Muscle of leg (tissue), 11 donors: ENCODE results near the gene CHSY1. TPM values are rescaled to one million over a fixed set of nuclear protein-coding genes. Genes with fewer than 3 reads are reported as not detected.

Experiments
- DNase-seq: peaks from one replicate; pipeline ENCODE4 v3.0.0; 2013
- H3K27ac ChIP-seq: one replicate; pipeline ENCODE4 v1.5.1; 2013; ENCODE audit warnings: mild to moderate bottlenecking, low read length, control low read depth
- H3K27me3 ChIP-seq: one replicate; pipeline ENCODE4 v1.6.1; 2013; ENCODE audit warnings: low read length; ENCODE audit not compliant: control insufficient read depth, insufficient read depth
- H3K36me3 ChIP-seq: one replicate; pipeline ENCODE4 v1.6.1; 2013; ENCODE audit warnings: low read length; ENCODE audit not compliant: control insufficient read depth, insufficient read depth
- H3K4me1 ChIP-seq: one replicate; pipeline ENCODE4 v1.6.1; 2013; ENCODE audit warnings: low read length; ENCODE audit not compliant: control insufficient read depth, insufficient read depth
- H3K4me3 ChIP-seq: one replicate; pipeline ENCODE4 v1.5.1; 2013; ENCODE audit warnings: low read length, control low read depth
- H3K9me3 ChIP-seq: replicated peaks from 2 replicates; pipeline ENCODE4 v1.6.1; 2013; ENCODE audit warnings: low read depth, low read length; ENCODE audit not compliant: control insufficient read depth
- WGBS: methylation state at CpG from one replicate; pipeline ENCODE4 v1.1.5; 2013; ENCODE audit warnings: missing lambda C conversion rate; ENCODE audit not compliant: insufficient coverage; 5-methylcytosine and 5-hydroxymethylcytosine counted together
- polyA plus RNA-seq, 8 donors: library from polyadenylated mRNA; unstranded; fragments of 120-200 nt; gene quantifications; one replicate each; pipeline versions ENCODE4 v1.2.1 to v1.2.3, GENCODE V29; 2013; ENCODE audit warnings: inconsistent platforms in 1 of 8, low replicate concordance in 1 of 8; ENCODE audit not compliant: insufficient read length in 8 of 8, insufficient read depth in 1 of 8
- total RNA-seq: library from RNA; stranded (reverse); fragments of 120-200 nt; gene quantifications from one replicate; pipeline ENCODE4 v1.2.4, GENCODE V29; 2013

CHSY1 gene
- total and polyA plus RNA-seq, 9 donors: 27.2 to 57.6 (median 42.5) TPM

DNA sequence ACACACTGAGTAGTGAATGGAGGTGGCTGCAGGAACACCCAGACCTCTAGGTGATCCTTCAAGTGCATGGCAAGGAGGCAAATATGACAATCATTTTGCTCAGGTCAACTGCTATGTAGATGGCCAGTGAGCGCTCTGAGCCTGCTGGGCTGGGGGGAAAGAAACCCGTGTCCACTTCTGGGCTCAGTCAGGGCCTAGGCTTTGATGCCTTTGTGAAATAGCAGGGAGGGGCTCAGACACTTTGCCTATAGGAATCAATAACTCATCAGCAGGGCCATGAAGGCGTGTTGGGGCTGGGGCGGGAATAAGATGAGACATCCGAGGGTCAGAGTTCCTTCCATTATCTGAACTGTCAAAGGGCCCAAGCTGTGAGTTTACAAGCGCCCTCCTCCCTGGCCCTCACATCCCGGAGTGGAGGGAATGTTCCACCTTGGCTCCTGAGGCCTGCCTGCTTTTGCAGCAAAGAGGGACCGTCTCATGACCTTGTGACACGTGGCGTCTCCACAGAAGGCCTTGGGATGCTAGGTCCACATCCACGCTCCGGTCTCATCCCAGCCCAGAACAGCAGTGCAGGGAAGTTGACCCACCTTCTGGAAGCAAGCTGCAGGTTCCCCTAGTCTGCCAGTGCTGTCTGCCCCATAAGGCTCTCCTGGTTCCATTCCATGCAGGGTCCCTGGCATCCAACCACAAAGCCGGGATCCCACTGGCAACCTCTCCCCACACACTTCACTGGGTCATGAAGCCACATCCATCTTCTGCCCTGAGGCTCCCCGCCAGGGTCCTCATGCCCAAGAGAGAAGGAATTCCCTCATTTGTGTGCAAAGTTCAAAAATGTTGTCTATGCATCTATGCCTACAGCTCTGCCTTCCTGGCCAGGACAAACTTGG is 78.4 kb downstream of the CHSY1 start:
- no peak for DNase-seq
- Histone ChIP-seq H3K27ac (no peak overlapping the region), H3K4me3 (no peak overlapping the region), H3K9me3 (no peaks in the 10 kb centered on the region), H3K27me3 (no peaks in the 10 kb centered on the region), H3K36me3 (peaks cover 31% of the 10 kb centered on the region), H3K4me1 (peaks cover 74% of the 10 kb centered on the region)
- WGBS: 87% methylated on average over 11 of the region's 14 CpGs

DNA sequence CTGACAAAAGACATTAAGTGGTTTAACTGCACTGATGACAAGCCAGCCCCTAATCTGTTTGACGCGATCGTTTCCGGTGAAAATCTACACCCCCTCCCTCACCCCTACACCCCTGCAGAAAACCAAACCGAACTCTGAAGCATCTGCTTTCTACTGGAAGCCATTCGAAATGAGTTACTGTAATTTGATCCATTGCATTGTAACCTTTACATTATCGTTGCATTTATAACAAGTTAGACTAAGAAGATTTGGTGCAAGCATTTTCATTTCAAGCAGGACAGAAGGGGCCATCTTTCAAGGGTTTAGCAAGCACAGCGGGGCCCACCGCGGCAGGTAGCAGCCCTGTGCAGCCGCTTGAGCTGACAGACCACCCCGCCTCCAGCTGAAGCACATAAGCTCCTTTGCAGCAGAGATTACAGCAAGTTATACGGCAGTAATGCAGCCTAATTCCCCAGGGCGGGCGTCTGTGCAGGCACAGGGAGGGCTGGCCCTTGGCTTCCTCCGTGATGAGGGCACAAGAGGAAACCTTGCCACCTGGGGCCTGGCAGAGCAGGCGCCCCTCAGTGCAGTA is 79.3 kb downstream of the CHSY1 start:
- Histone ChIP-seq H3K27me3 (no peaks in the 10 kb centered on the region), H3K9me3 (no peaks in the 10 kb centered on the region), H3K4me3 (no peak overlapping the region), H3K4me1 (peaks cover 75% of the 10 kb centered on the region), H3K36me3 (peaks cover 22% of the 10 kb centered on the region), H3K27ac (no peak overlapping the region)
- peak; percentile 64 for DNase-seq
- WGBS: 18% methylated on average over 14 of the region's 17 CpGs

DNA sequence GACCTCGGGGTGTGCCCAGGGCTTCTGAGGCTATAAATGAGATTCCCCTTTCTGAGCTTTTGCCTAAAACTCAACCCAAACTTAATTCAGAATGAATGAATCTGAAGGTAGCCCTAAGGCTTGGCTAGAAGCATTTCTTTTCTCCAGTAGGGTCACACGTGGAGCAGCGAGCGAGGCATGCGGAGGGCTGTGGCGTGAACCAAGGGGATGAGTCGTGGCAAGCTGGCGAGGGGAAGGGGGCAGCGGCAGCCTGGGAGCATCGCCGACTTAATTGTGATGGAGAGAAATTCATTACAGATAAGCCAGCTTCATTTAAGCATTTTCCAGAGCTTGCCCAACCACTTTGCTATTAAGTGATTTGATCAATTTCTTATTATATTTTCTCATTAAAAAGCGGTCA is 79.9 kb downstream of the CHSY1 start:
- Histone ChIP-seq H3K27me3 (no peaks in the 10 kb centered on the region), H3K27ac (no peak overlapping the region), H3K9me3 (no peaks in the 10 kb centered on the region), H3K4me3 (no peak overlapping the region), H3K36me3 (peaks cover 19% of the 10 kb centered on the region), H3K4me1 (peaks cover 75% of the 10 kb centered on the region)
- no CpG with 5 or more reads among the region's 12 CpGs for WGBS
- no peak for DNase-seq

DNA sequence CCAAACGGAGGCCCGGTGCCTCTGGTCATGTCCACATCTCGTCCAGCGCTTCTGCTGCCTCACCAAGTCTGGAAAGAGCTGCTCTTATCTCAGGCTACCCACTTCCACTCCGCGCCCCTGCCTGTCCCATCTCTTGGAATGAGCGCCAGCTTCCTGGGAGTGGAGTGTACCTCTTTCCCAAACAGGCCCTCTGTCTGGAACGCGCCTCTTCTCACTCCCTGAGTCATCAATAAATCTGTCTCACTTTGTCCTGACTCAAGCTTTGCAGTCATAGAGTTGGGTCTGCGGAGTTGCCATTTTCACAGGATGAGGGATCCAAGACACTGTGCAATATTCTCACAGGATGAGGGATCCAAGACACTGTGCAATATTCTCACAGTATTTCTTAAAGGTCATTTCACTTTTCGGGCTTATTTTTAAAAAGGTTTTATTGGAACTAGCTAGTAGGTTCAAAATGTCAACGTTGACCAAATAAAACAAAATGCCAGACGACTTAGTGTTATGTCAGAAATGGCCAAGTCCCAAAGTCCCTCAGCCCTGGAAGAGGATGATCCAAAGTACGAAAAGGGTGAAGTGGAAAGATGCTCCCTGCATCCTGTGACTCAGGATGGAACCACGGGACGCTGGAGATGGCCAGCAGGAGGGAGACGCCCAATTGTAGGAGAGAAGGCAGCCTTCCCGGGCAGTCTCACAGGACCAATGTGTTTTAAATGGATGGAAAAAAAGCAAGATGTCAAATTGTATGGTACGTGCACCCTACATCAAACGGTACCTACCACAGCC is 81.1 kb downstream of the CHSY1 start:
- Histone ChIP-seq H3K9me3 (peaks cover 10% of the 10 kb centered on the region), H3K36me3 (peaks cover 19% of the 10 kb centered on the region), H3K27me3 (no peaks in the 10 kb centered on the region), H3K4me3 (no peak overlapping the region), H3K27ac (no peak overlapping the region), H3K4me1 (peaks cover 73% of the 10 kb centered on the region)
- peak; percentile 45 for DNase-seq
- 73% methylated on average over 10 of the region's 20 CpGs for WGBS

DNA sequence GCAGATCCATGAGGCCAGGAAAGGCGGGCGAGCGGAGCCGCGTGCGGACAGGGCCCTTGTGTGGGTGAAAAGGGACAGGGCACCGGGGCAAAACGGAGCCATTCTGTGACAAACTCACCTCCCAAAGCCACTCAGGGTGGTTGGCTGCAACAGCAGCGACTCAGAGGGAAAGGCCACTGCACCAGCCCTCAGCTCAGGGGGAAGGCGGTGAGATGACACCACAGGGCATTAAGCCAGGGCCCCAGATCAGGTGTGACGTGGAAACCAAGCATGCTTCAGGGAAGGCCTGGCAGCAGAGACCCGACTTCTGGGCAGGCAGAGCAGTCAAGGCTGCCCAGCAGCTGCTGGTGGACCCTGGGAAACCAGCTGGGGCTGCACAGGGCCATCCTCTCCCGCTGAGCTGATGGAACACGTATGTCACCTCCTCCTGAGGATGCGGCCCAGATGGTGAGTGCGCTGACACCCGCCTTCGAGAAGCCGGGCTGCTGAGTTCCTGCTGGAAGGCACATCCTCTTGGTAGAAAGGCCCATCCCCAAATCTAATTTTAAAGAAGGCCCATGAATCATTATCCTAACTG is 82.3 kb downstream of the CHSY1 start:
- Histone ChIP-seq H3K36me3 (peaks cover 13% of the 10 kb centered on the region), H3K27ac (peak overlapping the region; percentile 90), H3K9me3 (peaks cover 19% of the 10 kb centered on the region), H3K4me1 (peaks cover 66% of the 10 kb centered on the region), H3K27me3 (no peaks in the 10 kb centered on the region), H3K4me3 (no peak overlapping the region)
- WGBS: 66% methylated on average over 12 of the region's 19 CpGs
- peak; percentile 73 for DNase-seq

DNA sequence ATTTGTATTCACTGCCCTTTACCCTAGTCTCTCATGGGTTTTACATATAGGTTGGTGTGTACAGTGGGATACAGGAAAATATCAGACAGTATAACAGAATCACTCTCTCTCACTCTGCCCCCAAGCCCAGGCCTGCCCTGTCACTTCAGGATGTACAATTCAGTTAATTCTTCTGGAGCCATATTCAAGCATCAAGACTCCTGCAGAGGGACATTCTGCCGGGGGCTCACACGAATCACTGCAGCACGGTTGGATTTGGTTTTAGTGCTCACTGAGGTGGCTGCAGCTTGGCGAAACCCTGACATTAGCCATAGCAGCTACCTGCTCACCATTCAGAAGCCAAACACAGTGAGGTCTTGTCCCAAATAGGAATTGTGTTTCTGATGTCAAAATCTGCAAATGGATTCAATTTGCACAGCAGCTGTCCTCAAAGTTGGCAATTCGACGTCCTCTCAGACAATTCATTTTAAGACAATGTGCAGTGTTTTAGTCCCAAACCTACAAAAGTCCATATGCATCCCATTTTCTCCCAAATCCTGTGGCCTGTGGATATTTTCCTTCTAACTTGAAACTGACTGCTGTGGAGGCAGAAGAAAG is 82.9 kb downstream of the CHSY1 start:
- H3K27ac ChIP-seq: peak overlapping the region; percentile 90
- no peak overlapping the region for H3K4me3 ChIP-seq
- WGBS: 14% methylated on average over 4 of the region's 6 CpGs
- H3K4me1 ChIP-seq: peaks cover 60% of the 10 kb centered on the region
- no peaks in the 10 kb centered on the region for H3K27me3 ChIP-seq
- H3K9me3 ChIP-seq: peaks cover 23% of the 10 kb centered on the region
- H3K36me3 ChIP-seq: peaks cover 7% of the 10 kb centered on the region
- DNase-seq: peak; percentile 67

DNA sequence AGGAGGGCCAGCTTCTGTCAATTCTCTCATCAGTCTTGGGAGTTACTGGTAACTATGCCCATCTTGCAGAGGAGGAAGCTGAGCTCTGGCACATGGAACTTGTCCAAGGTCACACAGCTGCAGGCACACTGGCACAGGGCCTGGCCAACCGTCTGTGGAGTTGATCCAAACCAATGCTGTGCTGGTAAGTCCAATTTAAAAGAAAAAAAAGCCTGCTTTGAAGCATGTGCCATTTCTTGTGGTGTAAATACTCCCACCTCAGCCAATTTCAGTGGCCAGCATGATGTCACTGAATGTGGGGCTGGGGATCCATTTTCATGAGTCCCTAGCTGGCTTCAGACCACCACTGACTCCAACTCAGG is 83.4 kb downstream of the CHSY1 start:
- H3K36me3 ChIP-seq: peaks cover 3% of the 10 kb centered on the region
- H3K9me3 ChIP-seq: peaks cover 23% of the 10 kb centered on the region
- peak overlapping the region; percentile 90 for H3K27ac ChIP-seq
- peak; percentile 60 for DNase-seq
- H3K27me3 ChIP-seq: no peaks in the 10 kb centered on the region
- H3K4me1 ChIP-seq: peaks cover 55% of the 10 kb centered on the region
- 71% methylated on average over 1 of the region's 1 CpG for WGBS
- H3K4me3 ChIP-seq: no peak overlapping the region

DNA sequence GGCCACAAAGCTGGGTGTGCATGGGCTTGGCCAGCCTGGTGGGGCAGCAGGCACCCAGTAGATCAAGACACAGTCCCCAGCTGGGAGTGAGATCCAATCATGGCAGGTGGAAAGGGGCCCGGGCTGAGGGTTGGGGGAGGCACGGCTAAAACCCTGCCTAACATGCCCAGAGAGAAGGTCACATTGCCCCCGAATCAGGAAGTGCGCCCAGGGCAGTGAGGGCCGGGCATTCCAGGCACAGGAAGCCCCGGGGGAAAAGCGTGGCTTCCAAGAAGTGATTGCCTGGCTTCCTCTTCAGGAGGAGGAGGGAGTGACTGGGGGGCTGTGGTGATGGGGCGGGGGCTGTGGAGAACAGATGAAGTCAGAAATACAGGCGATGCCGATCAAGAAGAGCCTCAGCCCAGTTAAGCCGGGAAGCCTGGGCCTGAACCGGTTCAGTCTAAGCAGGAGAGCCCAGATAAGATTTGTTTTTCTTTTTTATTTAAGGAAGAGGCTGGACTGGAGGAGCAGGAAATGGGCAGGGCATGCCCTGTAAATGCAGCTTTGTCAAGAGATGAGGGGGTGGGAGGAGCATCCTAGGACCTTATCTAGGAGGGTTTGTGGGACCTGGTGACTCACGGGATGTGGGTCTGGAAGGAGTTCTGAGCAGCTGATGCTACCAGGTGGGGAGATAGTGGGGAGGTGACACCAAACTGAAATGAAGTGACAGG is 83.9 kb downstream of the CHSY1 start:
- Histone ChIP-seq H3K27ac (peak overlapping the region; percentile 90), H3K4me1 (peaks cover 53% of the 10 kb centered on the region), H3K36me3 (no peaks in the 10 kb centered on the region), H3K9me3 (peaks cover 23% of the 10 kb centered on the region), H3K27me3 (no peaks in the 10 kb centered on the region), H3K4me3 (no peak overlapping the region)
- 65% methylated on average over 13 of the region's 13 CpGs for WGBS
- peak; percentile 74 for DNase-seq

DNA sequence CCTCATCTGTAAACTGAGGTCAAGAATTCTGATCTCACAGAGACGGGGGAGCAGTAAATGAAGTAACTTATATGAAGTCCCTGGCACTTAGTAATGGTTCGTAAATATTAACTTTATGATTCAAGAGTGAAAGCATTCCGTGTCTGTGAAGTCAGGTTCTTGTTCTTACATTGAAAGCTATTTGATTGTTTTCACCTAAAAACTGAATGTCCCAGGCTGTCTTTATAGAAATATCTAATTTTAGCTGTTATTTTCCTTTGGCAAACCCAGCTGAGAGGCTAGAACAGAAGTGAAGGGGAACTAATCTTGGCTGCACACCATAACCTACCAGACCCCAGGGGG is 84.5 kb downstream of the CHSY1 start:
- Histone ChIP-seq H3K4me1 (peaks cover 53% of the 10 kb centered on the region), H3K27ac (peak overlapping the region; percentile 90), H3K36me3 (no peaks in the 10 kb centered on the region), H3K9me3 (peaks cover 23% of the 10 kb centered on the region), H3K27me3 (no peaks in the 10 kb centered on the region), H3K4me3 (no peak overlapping the region)
- peak; percentile 43 for DNase-seq
- WGBS: 40% methylated on average over 1 of the region's 3 CpGs
